GM12892 (cell line): ENCODE measurements around the gene ARHGDIG.

Experiments
- POLR2A ChIP-seq: IDR thresholded peaks from 2 replicates; pipeline ENCODE4 v1.6.1; 2011; ENCODE audit warnings: low read depth, low read length, control low read depth
- POLR2AphosphoS5 ChIP-seq: IDR thresholded peaks from 2 replicates; pipeline ENCODE4 v1.6.1; 2011; ENCODE audit warnings: low read depth, low read length, control low read depth
- TAF1 ChIP-seq: IDR thresholded peaks from 2 replicates; pipeline ENCODE4 v1.6.1; 2011; ENCODE audit warnings: low read depth, mild to moderate bottlenecking, control low read depth, low read length, borderline replicate concordance

- TF ChIP-seq POLR2A (no peak), POLR2AphosphoS5 (no peak), TAF1 (no peak)
These were observed 12.0 kb upstream of the ARHGDIG start for GRCh38 chr16:268141-269053.
